D721Med (cell line): ENCODE measurements around the gene RREB1.

Experiments
- DNase-seq: peaks from one replicate; pipeline ENCODE4 v3.0.0; 2011; ENCODE audit warnings: low spot score; ENCODE audit not compliant: insufficient read length
- FAIRE-seq: peaks from 2 replicates; lab custom pipeline; 2011; peaks lifted over from hg19 to GRCh38; lab: Jason Lieb, UNC
- CTCF ChIP-seq: IDR thresholded peaks from 2 replicates; pipeline ENCODE4 v1.5.1; 2012; ENCODE audit warnings: mild to moderate bottlenecking, control low read depth; ENCODE audit not compliant: insufficient read depth; ENCODE audit errors: missing control alignments

Gene RREB1

GRCh38 chr6:7196019-7196402, 88.2 kb downstream of the RREB1 start:
- no peak for TF ChIP-seq CTCF
- no peak for FAIRE-seq
- no peak for DNase-seq

GRCh38 chr6:7196685-7197283, 89.0 kb downstream of the RREB1 start:
- no peak for DNase-seq
- no peak for TF ChIP-seq CTCF
- no peak for FAIRE-seq

- no peak for FAIRE-seq
- no peak for DNase-seq
- TF ChIP-seq CTCF, result no peak
Observed at GRCh38 chr6:7197747-7198146, 90.0 kb downstream of the RREB1 start.

- no peak for TF ChIP-seq CTCF
- no peak for DNase-seq
- FAIRE-seq, result no peak
Observed at GRCh38 chr6:7198833-7199800, 91.4 kb downstream of the RREB1 start.

GRCh38 chr6:7200598-7201443, 93.1 kb downstream of the RREB1 start:
- FAIRE-seq, result no peak
- TF ChIP-seq CTCF, result no peak
- DNase-seq, result no peak

GRCh38 chr6:7201444-7201731, 93.6 kb downstream of the RREB1 start:
- FAIRE-seq, result no peak
- no peak for TF ChIP-seq CTCF
- DNase-seq, result no peak
